GDM1 (cell line): ENCODE results near the gene RETREG2.

Experiments used
- DNase-seq: peaks from one replicate; lab custom pipeline; 2025; lab: John Stamatoyannopoulos, UW

RETREG2 gene

GRCh38 chr2:219177552-219178376 lies at the start of gene RETREG2:
TSS of gene RETREG2 (plus strand) at chr2:219178275. CDS start at chr2:219178353, 78 bp downstream.
- DNase-seq: peak; percentile 89

DNA sequence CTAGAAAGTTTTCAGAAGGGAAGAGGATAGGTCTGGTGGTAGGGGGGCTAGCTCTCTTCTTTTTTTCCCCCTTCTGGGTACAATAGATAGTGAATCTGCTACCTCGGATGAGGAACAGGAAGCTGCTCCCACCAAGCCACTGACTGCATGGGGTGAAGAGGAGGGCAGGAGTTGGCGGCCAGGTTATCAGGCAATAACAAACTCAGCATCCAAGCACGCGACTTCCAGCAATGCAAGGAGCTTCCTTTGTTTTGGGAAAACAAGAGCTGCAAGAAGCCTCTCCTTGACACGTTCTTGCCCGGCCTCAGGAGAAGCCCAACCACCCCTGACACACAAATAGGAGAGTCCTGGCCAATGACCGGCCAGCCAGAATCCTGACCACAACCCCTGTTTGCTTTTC lies 49.7 kb upstream of the RETREG2 start:
- DNase-seq: peak; percentile 2

DNA sequence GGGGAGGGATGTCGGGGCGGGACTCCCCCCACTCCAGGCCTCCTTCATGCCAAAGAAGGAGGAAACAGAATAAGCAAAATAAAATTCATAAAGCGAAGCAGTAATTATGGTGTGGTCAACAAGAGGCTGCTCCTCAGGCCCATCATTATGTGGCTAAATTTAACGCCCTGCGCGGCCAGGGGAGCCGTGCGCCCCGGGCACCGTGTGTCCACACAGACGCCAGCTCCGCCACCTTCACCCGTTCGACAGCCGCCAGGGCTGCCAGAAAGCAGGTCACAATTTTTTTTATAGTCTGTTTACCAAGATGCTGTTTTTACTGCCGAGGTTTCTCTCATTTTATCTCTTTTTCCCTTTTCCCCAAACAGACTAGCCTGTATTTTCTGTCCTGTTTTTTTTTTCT lies 48.5 kb upstream of the RETREG2 start:
- DNase-seq: no peak

DNA sequence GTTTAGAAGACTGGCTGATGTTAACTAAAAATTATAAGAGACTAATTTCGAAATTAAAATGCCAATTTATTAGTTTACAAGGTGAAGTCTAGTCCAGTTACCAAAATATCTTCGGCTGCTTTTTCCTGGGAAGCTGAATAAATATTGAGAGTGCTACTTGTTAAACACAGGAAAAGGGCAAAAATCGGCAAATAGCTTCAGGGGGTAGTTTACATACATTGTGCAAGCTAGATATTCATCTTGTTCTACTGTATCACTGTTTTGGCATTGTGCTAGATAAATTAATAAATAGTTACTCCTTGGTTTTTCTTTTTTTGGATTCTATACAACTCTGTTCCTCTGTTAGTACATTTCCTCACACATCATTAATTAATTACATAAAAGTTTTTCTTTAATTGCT lies 46.7 kb upstream of the RETREG2 start:
- DNase-seq: no peak

DNA sequence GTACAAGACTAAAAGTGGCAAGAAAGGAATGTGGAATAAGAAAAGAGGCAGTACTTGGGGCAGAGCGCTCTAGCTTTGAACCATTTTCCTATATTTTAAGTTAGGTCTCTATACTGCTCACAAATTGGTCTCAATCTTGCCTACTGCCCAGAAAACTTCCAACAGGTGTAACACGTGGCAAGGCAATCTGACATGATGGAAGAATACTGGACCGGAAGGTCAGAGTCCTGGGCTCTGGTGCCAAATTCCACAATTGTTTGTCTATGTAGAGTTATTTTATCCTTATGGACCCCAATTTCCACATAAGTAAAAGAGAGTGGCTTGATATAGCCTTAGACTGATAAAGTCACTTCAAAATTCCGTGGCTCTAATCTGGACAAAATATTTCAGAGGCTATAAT lies 46.3 kb upstream of the RETREG2 start:
- DNase-seq: no peak

GRCh38 chr2:219133976-219134375 lies 44.1 kb upstream of the RETREG2 start:
- no peak for DNase-seq

- no peak for DNase-seq
These were observed 37.4 kb upstream of the RETREG2 start for GRCh38 chr2:219140722-219141121.

DNA sequence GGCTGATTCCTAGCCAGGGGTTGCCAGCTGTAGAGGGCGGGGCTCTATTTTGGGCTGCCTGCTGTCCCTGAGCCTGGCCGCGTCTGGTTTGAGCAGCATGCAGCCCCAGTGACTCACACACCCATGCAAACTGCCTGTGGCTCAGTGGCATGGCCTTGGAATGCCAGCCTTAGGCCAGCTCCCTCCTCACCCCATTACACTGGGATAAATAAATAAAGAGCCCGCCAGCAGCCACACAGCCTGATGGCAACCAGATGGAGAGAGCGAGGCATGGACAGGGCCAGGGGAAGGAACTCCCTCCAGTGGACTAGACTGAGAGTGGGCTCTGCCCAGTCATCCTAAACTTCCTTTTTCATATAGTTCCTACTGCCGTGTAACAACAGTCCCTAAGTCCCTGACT lies 35.7 kb upstream of the RETREG2 start:
- no peak for DNase-seq

DNA sequence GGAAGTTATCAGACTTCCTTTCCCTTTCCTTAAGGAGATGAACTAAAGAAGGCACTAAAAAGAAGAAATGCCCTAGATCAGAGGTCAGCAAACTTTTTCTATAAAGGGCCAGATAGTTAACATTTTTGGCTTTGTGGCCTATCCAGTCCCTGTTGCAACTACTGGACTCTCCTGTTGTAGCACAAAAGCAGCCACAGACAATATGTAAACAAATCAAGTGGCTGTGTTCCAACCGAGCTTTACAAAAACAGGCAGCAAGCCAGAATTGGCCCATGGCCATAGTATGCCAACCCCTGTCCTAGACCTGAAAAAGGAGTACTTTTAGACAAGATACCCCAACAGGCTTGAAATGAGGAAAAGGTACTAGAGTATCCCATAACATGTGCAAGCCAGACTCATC lies 28.4 kb upstream of the RETREG2 start:
- no peak for DNase-seq

DNA sequence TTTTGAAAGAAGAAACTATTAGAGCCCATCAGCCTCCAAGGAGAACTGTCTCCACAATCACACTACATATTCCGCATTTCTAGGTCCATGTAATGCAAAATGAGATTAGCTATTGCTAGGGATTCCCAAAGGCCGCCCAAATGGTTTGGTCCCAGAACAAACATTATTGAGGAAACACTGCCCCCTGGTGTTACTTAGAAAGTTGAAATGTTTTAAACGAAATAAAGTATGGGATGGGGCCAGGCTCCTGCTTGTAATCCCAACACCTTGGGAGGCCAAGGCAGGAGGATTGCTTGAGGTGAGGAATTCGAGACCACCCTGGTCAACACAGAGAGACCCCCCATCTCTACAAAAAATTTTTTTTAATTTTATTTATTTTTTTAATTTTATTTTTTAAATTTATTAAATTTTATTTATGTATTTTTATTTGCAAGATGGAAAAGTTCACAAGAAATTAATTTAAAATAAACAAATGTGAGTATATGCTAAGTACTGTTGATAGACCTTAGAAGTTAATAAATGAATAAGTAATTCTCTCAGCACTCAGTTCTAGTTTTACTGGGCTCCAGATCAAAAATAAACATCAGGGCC lies 22.9 kb upstream of the RETREG2 start:
- peak; percentile 31 for DNase-seq

- DNase-seq: no peak
These were observed 20.7 kb upstream of the RETREG2 start for GRCh38 chr2:219157396-219157795.

DNA sequence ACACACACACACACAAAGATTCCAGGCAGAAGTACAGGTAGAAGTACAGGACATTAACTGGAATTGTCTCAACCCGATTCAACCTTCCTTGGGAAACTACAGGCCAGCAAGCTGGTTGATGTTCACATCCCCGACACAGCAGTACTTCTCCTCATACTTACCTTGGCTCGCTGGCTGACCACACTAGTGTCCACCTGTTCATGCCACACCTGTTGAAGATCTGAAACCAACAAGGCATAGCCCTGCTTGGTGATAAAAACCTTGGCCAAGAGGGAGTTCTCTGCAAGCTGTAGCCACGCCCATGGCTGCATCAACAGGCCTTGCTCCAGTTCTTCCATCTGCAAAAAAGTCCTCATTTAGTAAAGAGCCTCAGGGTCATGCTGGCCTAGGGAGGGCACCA lies 20.1 kb upstream of the RETREG2 start:
- DNase-seq: no peak

- no peak for DNase-seq
These were observed 19.5 kb upstream of the RETREG2 start for GRCh38 chr2:219158586-219158985.

DNA sequence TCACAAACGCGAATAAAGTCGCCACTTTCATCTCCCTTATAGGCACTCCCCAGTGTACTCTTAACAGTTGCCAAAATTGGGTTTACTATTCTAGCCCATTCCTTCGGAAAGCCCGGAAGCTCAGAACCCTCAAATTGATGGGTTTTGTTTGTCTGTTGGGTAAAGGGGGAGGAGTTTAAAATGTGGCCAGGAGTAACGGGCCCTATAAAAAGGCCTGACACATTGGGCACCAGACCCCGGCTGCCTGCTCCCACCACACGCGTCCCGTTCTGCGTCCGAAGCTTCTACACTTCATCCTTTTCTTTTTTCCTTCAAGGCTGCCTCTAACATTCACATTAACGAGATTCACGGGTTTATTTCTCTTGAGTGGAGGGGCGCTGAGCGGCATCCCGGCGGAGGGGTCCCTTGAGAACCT lies 18.3 kb upstream of the RETREG2 start:
- DNase-seq: no peak

DNA sequence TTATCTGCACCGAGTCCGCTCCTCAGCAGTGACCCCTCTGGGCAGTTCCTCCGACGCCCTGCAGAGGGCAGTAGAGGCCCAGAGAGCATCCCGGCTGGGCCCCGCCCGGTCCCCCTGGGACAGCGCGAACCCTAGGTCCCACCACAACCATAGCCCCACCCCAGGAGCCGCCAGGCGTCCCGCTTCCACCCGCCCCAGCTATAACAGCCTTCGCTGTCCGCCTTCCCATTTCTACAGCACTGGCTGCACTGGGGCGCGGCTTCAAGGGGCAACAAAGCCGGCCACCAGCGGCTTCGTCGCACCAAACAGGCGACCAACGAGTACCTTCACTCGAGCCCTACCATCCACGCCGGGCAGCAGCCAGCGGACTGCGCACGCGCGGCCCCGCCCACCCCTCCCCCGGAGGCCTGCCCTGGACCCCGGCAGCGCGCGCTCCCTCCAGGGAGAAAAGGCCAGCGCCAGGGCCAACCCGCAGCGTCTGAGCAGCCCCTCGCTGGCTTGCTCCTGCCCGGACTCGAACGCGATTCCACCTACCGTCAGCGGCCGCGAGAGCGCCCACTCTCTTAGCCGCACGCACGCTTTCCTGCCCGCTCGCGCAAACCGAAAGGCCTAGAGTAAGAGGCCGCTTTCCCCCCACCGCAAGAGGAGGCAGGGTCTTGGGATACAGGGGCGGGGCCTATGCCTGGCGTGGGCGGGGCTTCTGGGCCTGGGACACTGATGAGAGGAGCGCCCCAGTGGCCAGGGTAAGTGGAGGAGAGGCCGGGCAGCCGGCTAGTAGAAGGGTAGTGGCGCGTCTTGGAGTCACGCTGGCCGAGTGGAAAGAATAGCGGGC lies 17.7 kb upstream of the RETREG2 start, which contains the start of gene NHEJ1:
TSS of gene NHEJ1 (minus strand) at position 630 of the 832 bp plus-strand sequence. CDS start 2,453 bp downstream, outside the sequence.
- DNase-seq: peak; percentile 84

GRCh38 chr2:219161097-219161496 lies 17.0 kb upstream of the RETREG2 start:
- no peak for DNase-seq

- DNase-seq: no peak
These were observed 14.9 kb upstream of the RETREG2 start for GRCh38 chr2:219163156-219163555.

DNA sequence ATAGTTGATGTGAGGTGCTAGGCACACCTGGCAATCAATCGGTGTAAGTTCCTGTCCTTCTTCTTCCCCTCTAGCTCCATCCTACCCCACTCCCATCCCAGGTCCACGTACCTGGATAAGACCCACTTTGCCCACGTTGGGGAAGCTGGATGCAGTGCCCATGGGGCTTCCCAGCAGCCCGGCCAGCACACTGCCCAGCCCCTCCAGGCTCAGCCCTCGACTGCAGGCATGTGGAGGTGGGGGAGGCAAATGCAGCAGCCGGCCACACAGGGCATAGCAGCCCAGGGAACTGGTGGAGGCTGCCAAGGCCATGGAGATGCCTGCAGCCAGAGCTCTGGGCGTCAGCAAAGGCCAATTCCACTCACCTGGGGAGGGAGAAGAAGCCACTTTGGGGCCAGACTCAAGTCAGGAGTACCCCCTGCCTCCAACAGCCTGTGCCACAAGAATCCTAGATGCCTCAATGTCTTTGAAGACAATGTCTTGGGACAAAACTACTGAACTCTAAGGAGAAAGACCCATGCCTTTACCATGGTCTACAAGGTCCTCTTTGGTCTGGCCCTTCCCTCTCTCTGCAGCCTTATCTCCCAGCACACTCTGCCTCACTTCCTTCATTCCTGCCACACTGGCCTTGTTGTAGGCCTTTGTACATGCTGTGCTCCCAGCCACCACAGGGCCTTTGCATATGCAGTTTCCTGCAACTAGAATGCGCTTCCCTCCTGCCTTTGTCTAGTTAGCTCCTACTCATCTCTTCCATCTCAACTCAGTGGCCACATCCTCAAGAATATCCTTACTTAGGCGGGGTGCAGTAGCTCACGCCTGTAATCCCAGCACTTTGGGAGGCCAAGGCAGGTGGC lies 12.8 kb upstream of the RETREG2 start:
- DNase-seq: no peak

- no peak for DNase-seq
These were observed 10.1 kb upstream of the RETREG2 start for GRCh38 chr2:219167997-219168396.

DNA sequence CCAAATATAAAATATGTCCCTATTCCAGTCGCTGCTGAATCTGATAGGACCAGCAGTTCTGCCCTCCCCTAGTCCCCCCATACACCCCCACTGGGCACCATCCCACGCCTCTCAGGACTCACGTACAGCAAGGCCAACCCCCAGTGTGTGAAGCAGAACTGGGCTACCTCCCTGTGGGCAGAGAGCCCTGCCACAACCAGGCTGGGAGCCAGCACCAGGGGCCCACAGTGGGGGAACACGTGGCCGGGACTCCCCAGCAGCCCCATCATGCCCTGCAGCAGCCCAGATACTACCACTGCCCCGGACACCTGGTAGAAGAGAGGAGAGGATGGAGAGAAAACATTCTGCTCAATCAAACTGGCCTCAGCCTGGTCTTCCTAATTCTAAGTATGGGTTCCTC lies 9.5 kb upstream of the RETREG2 start:
- no peak for DNase-seq

GRCh38 chr2:219168932-219169331 lies 9.1 kb upstream of the RETREG2 start:
- no peak for DNase-seq
